NOMO-1 treated with DMSO at 0.1 percent for 48 hours (cell line): ENCODE data around the gene MYO1F.
"Not testable (repeated sequence)": the region's sequence is repeated elsewhere in the genome, so short reads cannot be mapped to it uniquely, and the experiment has no call there.

Experiments used
- DNase-seq: peaks from one replicate; lab custom pipeline; 2025; ENCODE audit not compliant: unreplicated experiment; lab: John Stamatoyannopoulos, UW

MYO1F gene

DNA sequence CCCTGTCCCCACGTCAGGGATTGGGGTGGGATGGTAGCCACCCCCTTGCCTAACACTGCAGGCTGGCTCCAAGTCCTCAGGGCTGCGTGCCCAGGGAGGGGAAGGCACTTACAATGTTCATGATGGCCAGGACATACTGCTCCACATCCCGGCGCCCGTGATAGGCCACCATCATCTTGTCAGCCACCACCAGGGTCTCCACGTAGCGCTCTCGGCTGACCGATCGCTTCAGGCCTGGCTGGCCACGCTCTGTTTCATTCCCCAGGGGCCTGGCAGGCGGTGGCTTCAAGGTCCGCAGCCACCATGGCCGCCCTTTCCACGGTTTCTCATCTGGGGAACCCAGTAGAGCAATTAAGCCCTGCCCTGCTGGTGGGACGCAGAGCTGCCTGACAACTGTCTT lies 23.6 kb upstream of the MYO1F start:
- DNase-seq, result no peak

DNA sequence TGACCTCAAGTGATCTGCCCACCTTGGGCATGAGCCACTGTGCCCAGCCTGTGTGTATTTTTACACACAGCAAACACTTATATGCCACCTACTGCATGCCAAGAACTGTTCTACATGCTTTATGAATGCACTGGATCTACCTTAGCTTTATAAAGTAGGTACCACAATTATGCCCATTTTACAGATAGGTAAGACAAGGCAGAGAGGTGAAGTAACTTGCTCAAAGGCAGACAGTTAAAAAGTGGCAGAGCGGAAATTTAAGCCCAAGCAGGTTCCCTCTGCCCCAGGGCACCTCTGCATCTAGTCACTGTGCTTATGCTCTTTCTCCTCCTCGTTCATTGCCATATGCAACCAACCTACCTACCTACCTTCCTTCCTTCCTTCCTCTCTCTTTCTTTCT lies 22.8 kb upstream of the MYO1F start:
- no peak for DNase-seq

DNA sequence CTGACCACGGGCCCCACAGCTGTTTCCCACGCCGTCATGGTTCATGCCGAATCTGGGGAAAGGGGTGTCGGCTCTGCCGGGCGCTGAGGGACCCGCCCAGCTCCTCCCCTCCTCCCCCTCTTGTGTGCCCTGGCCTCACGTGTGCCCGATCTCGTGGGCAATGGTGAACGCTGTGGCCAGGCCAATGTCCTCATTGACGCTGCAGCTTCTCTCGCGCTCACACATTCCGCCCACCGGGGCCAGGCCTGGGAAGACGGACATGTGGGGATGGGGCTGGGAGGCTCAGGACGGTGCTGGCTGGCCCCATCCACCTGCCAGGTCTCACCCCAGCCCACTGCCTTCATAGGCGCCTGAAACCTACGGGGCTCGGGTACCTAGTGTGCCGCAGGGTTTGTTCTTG lies 18.9 kb upstream of the MYO1F start:
- DNase-seq, result no peak

DNA sequence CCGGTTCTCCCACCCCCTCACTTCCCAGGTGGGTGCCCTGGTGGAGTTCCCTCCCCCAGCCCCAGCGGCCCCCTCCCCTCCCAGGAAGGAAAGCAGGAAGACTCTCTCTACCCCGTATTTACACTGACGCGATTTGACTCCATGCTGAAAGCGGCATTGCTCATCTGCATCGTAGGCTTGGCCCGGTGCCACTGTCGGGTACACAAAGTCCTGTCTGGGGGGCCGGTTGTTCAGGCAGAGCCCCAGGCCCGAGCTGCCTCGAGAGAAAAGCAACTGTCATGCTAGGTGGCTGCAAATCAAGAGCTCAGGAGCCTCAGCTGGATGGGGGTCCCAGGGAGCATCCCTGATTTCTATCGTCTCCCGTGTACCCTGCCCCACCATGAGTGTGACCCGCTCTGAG lies 18.4 kb upstream of the MYO1F start:
- DNase-seq, result no peak

DNA sequence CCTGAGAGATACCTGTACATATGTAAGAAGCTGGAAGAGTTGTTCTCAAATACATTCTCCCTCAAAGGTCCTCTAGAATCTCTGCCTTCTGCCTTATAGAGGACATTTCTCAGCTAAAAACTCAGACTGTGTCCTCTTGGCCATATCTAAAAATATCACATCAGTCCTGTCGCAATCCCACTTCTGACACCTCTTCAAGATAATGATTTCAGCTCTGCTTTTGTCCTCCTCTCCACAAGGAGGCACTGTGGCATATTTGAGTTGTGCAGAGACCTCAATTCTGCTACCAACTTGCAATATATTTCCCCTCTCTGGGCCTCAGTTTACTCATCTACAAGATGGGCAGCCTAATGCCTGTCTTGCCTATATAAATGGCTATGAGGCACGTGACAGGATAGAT lies 16.7 kb upstream of the MYO1F start:
- DNase-seq, result no peak

DNA sequence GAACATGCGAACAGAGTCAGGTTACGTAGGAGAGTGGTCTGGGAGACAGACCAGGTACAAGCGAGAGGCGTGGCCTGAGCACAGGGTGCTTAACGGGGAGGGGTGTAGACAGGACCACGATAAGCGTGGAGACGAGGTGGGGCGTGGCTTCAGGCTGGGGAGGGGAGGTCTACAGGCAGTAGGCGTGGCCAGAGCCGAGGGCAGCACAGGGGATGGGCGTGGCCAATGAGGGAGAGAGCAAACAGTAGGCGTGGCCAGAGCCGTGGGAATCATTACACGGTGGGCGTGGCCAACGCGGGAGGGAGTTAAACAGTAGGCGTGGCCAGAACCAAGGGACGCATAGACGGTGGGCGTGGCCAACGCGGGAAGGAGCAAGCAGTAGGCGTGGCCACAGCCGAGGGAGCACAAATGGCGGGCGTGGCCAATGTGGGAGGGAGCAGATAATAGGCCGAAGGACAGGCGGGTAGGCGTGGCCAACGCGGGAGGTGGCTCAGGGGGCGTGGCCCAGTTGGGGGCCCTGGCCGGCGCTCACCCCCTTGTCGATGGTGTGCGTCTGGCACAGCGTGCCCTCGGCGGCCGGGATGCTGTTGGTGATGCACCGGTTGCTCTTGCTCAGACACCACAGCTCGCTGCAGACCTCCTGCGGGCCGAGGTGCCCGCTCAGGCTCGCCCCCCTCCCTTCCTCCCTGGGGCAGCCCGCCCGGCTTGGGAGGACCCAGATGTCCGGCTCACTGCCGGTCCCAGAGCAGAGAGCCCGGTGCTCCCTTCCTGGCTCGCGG lies 15.2 kb upstream of the MYO1F start:
- DNase-seq, result no peak

DNA sequence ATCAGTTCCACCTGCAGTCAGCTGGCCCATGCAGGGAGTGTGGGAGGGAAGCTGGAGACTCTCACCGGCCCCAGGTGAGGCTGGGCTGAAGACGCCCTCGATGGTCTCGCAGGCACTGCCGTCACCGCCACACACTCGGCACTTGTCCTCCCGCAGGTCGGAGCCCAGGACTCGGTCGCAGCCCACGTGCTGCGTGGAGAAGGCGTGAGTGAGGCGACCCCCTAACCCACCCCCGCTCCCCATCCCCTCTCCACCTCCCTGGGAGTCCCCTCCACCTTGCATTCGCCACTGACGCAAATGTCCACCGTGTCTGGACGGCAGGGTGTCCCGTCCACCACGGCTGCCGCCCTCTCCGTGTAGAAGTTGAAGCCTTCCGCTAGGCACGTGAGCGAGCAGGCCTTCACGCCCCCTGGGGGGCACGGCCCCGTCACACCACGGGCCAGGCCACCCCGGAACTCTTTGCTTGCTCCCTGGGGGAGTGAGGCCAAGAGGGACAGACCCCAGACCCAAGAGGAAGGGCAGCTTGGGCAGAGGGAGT lies 12.0 kb upstream of the MYO1F start:
- no peak for DNase-seq

DNA sequence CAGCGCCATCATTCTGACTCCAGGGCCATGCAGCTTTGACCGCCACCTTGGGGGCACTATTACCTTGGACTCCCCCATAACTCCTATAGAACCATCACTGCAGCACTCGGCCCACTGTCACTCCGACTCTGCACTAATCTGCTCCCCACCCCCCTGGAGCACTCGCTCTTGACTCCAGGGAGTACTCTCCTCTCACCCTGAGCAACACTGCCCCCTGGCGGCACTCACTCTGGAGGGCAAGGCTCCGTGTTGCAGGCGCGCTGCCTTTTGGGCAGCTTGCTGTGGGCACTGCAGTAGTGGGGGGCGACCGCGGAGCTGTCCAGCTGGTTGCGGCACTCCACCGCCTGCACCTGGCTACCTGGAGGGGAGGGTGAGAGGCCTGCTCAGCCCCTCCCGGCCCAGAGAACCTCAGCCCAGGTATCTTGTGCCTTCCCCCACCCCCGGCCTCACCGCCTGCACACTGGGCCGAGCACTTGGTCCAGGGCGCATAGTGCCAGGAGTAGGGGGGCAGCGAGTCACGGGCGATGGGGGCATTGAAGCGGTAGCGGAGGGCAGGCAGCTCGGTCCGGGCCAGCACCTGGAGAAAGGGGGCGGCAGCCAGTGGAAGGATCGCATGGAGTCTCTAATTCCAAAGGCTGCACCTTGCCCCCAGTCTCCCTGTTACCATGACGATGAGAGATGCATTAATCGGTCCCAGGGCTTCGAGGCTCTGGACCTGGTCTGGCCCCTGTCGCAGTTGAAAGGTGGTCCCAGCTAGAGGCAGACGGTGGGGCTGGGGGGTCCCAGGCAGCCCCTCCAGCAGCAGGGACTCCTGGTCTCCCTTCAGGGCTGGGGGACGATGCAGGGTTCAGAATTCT lies 8.9 kb upstream of the MYO1F start:
- no peak for DNase-seq

DNA sequence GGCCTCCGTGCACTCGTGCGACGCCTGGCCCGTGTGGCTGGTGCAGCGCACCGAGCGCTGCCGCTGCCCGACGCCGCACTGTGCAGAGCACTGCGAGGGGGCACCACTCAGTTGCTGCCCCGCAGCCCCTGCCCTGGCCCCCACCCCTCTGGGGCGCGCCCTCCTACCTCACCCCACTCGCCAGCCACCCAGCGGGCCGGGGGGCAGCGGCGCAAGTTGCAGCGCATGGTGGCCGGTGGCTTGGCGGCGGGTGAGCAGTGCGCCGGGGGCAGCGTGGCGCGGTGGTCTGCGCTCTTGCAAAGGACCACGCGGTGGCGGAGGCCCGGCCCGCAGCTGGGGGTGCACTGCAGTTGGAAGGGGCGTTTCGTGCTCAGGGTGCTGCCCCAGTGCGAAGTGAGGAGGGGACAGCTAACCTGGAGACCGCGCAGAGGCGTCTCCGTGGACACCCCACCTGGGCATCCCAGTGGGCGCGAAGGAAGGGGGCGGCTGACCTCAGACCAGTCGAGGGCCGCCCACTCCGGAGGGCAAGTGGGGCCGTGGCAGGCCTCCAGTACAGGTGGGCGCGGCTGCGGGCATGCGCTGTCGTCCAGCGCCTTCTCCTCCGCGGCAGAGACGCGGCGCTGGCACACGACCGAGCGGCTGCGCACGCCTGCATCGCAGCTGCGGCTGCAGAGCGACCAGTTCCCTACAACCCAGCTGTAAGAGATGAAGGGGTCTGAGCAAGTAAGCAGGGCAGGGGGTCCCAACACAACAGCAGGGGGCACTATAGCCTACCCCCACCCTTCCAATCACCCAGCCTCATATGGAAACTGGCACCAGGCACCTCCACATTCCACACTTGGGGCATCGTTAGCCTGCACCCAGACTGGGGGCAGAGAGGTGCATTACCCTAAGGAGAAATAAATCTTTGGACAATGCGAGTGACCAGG lies 8.0 kb upstream of the MYO1F start:
- no peak for DNase-seq

DNA sequence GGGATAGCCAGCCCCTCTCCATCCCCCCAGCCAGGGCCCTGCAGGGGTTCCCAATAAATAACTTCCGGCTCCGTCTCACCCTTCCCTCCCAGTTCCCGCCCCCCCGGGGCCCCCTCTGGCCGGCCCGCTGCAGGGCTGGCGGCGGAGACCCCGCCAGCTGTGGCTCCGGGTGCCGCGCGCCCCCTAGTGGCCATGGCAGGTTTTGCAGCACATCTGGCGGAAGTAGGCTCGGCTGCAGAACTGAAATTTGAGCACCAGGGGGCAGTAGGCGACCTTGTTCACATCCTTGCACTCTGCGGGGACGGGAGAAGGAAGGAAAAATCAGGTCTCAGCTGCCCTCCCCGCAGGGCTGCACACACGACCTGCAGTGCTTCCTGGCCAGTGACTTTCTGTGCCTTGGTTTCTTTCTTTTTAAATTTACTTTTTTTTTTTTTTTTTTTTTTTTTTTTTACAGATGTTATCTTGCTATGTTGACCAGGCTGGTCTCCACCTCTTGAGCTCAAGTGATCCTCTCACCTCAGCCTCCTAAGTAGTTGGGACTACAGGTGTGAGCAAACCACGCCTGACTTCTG lies 3.6 kb upstream of the MYO1F start:
- DNase-seq, result peak; percentile 78

DNA sequence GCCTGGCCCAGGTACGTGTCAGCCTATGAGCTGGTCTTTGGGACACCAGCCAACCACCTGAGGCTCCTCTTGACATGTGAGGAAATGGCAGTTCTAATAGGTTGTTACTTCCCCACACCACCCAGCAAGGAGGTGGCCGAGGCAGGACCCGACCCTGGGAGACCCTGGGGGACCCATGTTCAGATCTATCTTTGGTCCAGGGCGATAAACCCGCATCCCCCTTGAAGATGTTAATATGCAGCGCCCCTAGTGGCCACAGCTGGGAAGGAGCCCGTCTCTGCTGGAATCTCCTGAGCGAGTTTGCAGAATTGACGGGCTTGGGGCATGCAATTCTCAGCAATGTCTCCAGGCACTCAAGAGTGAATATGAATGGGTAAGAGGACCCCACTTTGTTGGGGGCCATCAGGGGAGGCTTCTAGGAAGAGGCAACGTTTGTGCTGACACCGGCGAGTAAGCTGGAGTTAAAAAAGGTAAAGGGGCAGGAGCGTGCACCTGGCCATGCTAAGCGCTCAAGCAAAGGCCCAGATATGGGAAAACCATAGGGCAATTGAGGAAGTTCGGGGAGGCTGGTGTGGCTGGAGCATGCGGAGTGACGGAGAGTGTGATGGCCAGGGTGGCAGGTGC lies 1.5 kb upstream of the MYO1F start:
- DNase-seq, result peak; percentile 63

DNA sequence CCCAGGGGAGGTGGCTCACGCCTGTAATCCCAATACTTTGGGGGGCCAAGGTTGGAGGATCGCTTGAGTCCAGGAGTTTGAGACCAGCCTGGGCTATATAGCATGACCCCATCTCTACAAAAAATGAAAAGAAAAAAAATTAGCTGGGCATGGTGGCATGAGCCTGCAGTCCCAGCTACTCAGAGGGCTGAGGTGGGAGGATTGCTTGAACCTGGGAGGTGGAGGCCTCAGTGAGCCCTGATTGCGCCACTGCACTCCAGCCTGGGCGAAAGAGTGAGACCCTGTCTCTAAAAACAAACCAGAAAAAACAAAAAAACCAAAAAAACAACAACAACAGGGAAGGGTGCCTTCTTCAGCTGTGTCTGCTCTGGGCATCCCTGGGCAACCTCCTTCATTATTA lies 499 bp upstream of the MYO1F start:
- no peak for DNase-seq

DNA sequence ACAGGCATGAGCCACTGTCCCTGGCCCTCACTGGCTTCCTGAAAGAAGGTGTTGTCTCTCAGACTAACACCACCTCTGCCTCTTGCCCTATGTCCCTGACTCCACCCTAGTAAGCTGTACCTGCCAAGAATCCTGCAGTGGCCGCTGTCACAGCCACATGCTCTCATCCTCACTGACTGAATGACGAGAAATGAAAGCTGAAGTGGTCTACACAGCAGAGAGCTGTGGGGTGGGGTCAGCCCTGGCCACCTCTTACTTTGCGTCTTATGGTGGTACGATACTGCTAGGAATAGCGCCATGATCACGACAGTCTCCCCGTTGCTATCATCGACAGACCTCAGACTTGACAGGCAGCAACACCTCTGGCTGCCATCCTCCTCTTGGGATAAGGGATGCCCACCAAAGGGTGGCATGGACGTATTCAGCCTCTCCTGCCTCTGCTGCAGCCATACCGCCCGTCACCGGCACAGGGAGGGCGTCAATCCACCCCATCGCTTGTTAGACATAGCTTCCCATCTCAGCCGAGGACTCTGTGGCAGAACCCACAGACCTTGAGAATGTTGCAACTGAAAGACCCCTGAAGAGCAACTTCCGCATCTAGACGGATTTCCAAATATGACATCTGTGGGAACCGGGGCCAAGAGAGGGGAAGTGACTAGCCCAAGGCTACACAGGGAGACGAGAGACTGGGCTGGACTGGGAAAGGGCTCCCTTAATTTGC lies 809 bp downstream of the MYO1F start:
- peak; percentile 86 for DNase-seq

DNA sequence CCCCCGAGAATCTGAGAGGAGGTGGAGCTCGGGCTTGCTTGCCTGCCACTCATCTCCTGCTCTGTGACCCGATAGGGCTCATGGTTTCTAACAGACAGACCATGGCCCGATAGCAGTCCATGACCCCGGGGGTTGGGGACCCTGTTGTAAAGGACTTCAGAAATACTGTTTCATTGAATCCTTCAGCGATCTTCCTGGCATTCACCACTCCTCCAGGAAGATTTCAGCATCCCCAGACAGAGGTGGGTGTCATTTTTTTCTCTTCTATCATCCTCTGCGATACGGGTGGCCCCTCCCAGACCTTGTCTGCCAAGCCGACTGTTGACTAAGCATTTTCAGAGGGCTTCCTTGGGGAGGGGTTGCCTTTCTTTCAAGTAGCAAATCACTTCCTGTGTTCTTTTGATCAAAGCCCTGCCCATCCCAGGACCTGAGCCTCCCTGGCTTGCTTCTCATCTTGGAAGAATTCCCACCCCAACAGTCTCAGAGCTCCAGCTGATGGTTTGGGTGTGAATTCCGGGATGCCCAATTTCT lies 1.7 kb downstream of the MYO1F start:
- DNase-seq, result peak; percentile 41

DNA sequence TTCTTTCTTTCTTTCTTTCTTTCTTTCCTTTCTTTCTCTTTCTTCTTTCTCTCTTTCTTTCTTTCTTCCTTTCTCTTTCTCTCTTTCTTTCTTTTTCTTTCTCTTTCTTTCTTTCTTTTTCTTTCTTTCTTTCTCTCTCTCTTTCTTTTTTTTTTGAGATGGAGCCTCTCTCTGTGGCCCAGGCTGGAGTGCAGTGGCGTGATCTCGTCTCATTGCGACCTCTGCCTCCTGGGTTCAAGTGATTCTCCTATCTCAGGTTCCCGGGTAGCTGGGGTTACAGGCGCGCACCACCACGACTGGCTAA lies 2.7 kb downstream of the MYO1F start:
- DNase-seq, result not testable (repeated sequence)

DNA sequence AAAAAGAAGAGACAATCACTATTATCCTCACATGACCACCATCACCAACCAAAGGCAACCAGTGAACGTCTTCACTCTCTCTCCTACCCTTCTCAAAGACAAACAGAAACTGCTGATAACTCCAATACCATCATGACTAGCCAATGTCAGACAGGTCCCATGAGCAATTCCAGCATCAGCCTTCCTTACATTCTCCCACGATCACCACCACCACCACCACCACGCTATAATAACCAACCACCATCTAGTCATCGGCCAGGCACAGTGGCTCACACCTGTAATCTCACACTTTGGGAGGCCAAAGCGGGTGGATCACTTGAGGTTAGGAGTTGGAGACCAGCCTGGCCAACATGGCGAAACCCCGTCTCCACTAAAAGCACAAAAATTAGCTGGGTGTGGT lies 3.9 kb downstream of the MYO1F start:
- DNase-seq, result no peak

DNA sequence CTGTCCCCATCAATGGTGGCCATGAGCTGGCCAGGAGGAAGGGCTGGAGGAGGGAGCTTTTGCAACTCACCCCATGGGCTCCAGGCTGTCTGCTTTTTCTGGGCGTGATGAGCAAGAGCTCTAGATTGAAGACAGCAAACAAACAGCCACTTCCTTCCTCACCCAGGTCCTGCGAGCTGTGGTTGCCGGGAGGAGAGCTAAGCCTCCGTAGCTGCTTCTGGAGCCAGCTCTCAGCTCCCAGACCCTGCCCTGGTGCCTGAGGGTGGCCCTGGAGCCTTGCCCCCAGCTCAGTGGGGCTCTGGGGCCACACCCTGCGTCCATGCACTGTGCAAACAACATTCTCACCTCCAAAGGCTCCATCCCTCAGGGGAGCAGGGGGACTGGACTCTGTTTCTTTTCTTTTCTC lies 6.2 kb downstream of the MYO1F start:
- peak; percentile 93 for DNase-seq

DNA sequence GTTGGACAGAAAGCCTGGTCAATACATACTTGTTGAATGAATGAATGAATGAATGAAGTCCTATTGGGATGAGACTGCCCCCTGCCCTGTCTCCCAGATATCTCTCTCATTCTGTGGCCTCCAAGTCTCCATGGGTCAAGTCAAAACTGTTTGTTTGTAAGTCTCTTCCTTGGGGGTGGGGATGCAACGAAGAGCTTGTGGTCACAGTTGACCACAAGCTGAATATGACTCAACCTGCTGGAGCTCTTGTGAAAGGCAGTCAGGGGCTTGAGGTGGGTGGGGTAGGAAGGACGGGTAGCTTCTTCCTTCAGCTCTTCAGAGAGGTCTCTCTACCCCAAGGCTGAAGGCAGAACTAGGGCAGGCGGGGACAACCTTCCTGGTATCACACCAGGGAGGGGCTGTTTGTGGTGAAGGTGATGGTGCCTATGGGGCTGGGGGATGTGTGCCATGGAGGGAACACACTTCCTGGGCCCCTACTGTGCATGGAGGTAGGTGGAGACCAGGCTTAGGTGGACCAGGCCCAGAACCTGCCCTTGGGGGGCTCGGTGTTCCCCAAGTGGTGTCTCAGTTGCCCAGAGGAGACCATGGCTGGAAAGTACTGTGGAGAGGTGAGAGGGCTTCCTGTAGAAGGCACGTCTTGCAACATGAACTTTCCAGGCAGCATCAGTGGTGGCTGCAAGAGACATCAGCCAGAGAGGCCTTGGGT lies 8.0 kb downstream of the MYO1F start:
- peak; percentile 99 for DNase-seq
